GM13977 (cell line): ENCODE results near the gene STK11.

ENCODE experiments used
- DNase-seq: peaks from one replicate; pipeline ENCODE4 v3.0.0; 2012; ENCODE audit warnings: low spot score
- CTCF ChIP-seq: IDR thresholded peaks from 2 replicates; pipeline ENCODE4 v1.5.1; 2012; ENCODE audit warnings: mild to moderate bottlenecking, control low read depth; ENCODE audit not compliant: insufficient read depth; ENCODE audit errors: extremely low read depth, missing control alignments
- in situ Hi-C: fragments of 300-500 bp; cut with MboI; formaldehyde crosslinking; loops from one replicate; pipeline ENCODE4 v1.12.0; 2022; ENCODE audit warnings: low sequenced_read_pairs, low pct_unique_long_range_greater_than_20kb, mixed read lengths, inconsistent platforms; ENCODE audit not compliant: unreplicated experiment

Gene STK11

GRCh38 chr19:1235625-1236538 lies 30.3 kb downstream of the STK11 start:
- no peak for TF ChIP-seq CTCF
- in situ Hi-C loops: no loop called here
- no peak for DNase-seq

- TF ChIP-seq CTCF: no peak
- DNase-seq: no peak
- in situ Hi-C loops: no loop called here
These were observed 31.0 kb downstream of the STK11 start for GRCh38 chr19:1236576-1236975.

DNA sequence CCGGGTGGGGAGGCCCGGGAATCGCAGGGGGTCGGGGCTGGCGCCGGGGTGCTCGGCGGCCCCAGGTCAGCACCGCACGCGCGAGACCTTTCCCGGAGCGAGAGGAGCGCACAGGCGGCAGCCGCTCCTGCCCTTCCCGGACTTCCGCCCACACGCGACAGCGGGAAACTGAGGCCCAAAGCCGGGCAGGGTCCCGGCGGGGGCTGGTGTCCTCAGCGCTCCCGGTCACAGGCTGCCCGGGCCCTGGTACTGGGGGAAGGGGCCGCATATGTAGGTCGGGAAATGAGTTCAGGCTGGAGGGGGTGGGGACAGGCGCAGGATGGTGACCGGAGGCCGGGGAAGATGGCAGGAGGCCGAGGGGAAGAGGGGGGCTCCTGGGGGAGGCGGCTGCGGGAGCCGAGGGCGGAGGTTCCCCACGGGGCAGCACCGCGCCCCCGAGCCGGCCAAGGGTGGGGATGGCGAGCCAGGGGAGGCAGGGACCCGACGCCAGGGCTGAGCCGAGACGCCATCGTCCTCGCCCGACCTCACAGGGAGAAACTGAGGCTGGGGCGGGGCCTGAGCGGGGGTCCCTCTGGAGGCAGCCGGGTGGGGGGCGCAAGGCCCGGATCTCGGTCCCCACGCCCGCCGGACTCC lies 31.6 kb downstream of the STK11 start:
- no peak for DNase-seq
- in situ Hi-C loops: no loop called here
- no peak for TF ChIP-seq CTCF

- in situ Hi-C loops: no loop called here
- no peak for TF ChIP-seq CTCF
- peak; percentile 78 for DNase-seq
These were observed 32.3 kb downstream of the STK11 start, which contains the start of gene CBARP for GRCh38 chr19:1237754-1238368. CBARP (minus strand) TSS chr19:1238005; CDS start chr19:1236100, 1,905 bp downstream.

DNA sequence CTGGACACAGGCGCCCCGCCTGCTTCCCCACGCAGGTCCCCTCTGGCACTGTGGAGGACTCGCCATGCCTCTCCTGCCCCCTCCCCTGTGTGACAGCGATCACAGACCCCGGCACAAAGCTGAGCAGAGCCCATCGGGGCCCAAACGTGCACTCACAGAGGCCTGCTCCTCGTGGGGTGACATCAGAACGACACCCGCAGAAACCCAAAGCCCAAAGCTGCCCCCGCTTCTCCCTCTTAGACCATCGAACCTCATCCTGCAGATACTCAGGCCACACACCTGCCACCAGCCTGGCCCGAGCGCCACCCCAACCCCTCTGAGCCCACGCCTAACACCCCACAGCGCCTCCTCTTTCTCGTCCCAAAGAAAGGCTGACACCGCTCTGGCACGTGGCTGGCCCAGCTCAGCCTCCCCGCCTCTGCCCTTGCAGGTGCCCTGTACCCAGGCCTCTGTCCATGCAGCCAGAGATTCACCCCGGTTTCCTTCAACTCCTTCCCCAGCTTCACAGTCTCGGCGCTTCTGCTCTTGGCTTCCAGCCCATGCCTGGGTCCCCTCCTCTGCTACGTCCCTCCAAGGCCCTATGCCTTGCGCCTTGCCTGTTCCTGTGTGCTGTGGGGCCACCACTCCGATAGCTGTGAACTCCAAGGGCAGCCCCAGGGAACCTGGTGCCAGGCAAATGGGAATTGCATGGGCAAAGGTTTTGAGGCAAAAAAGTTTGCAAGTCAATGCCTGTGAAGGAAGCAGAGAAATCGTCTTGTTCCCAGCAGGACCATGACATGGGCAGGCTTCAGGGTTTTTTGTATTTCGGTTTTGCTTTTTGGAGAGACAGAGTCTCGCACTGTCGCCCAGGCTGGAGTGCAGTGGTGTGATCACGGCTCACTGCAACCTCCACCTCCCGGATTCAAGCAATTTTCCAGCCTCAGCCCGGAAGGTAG lies 33.1 kb downstream of the STK11 start:
- in situ Hi-C loops: no loop called here
- no peak for DNase-seq

More for the DNA sequence above, 33.1 kb downstream of the STK11 start:
- TF ChIP-seq CTCF: no peak
